Naive thymus-derived CD4-positive, alpha-beta T cell (primary cell): Measurements from ENCODE around the gene SLC2A11. TPM values are rescaled to one million over a fixed set of nuclear protein-coding genes. Genes with fewer than 3 reads are reported as not detected.

Source experiments
- polyA plus RNA-seq, 2 donors: library from polyadenylated mRNA; unstranded; fragments of 300-500 nt; fragmentation: Illumina TruSeq; gene quantifications; one replicate each; pipeline ENCODE4 v1.2.3, GENCODE V29; 2021
- total RNA-seq, 6 experiments: library from RNA in 5 of 6; stranded (reverse) in 5 of 6; gene quantifications; 1 replicate in 5 of 6; 2 replicates in 1 of 6; pipeline ENCODE4 v1.2.3 and lab custom pipeline; 2021 to 2026

Gene SLC2A11
- total and polyA plus RNA-seq, 7 experiments from 2014 or later: 5.9 to 29.7 (median 10.9) TPM

Other genes with a start within 250 kb of the SLC2A11 start
- gene DRICH1, start 225.6 kb upstream of the SLC2A11 start, total RNA-seq: 1 to 10 TPM in 4 of 5 experiments, under 1 TPM in 1; 0.58 to 3.7 (median 2.1) TPM
- gene DRICH1, start 225.6 kb upstream of the SLC2A11 start, polyA plus RNA-seq: not detected
- 10 to 100 TPM; 13.8 to 31.9 (median 19.9) TPM for gene RGL4, start 166.9 kb upstream of the SLC2A11 start, total RNA-seq
- 10 to 100 TPM; 86.3 to 95.0 TPM for gene RGL4, start 166.9 kb upstream of the SLC2A11 start, polyA plus RNA-seq
- 1 to 10 TPM; 3.1 to 7.9 (median 4.0) TPM for gene ZNF70, start 106.8 kb upstream of the SLC2A11 start, total RNA-seq
- gene ZNF70, start 106.8 kb upstream of the SLC2A11 start, polyA plus RNA-seq: under 1 TPM; 0.32 to 0.34 TPM
- gene VPREB3, start 103.5 kb upstream of the SLC2A11 start, total RNA-seq: 1 to 10 TPM in 1 of 5 experiments, under 1 TPM in 1, not detected in 3; 0.74 to 3.0 TPM
- gene VPREB3, start 103.5 kb upstream of the SLC2A11 start, polyA plus RNA-seq: 1 to 10 TPM; 1.3 to 1.5 TPM
- 1 to 10 TPM in 4 of 5 experiments, not detected in 1; 1.2 to 5.7 (median 3.9) TPM for gene C22orf15, start 94.9 kb upstream of the SLC2A11 start, total RNA-seq
- 1 to 10 TPM; 1.6 to 2.4 TPM for gene C22orf15, start 94.9 kb upstream of the SLC2A11 start, polyA plus RNA-seq
- gene CHCHD10, start 89.9 kb upstream of the SLC2A11 start, total RNA-seq: 10 to 100 TPM; 38.2 to 56.1 (median 46.4) TPM
- 10 to 100 TPM; 25.6 to 32.8 TPM for gene CHCHD10, start 89.9 kb upstream of the SLC2A11 start, polyA plus RNA-seq
- gene MMP11, start 85.0 kb upstream of the SLC2A11 start, total RNA-seq: 1 to 10 TPM in 4 of 5 experiments, not detected in 1; 2.0 to 4.0 (median 3.4) TPM
- 1 to 10 TPM; 2.0 to 4.3 TPM for gene MMP11, start 85.0 kb upstream of the SLC2A11 start, polyA plus RNA-seq
- 10 to 100 TPM; 47.1 to 81.1 (median 54.2) TPM for gene SMARCB1, start 70.9 kb upstream of the SLC2A11 start, total RNA-seq
- gene SMARCB1, start 70.9 kb upstream of the SLC2A11 start, polyA plus RNA-seq: 10 to 100 TPM; 37.0 to 49.8 TPM
- gene DERL3, start 18.9 kb upstream of the SLC2A11 start, total RNA-seq: 10 to 100 TPM in 1 of 5 experiments, 1 to 10 TPM in 4; 1.6 to 16.2 (median 6.5) TPM
- not detected for gene DERL3, start 18.9 kb upstream of the SLC2A11 start, polyA plus RNA-seq
- 1,000 to 10,000 TPM in 1 of 5 experiments, 100 to 1,000 TPM in 4; 179 to 1,010 (median 197) TPM for gene MIF, start 36.5 kb downstream of the SLC2A11 start, total RNA-seq
- 1,000 to 10,000 TPM in 1 of 2 donors, 100 to 1,000 TPM in 1; 945 to 1,099 TPM for gene MIF, start 36.5 kb downstream of the SLC2A11 start, polyA plus RNA-seq
- gene GSTT2B, start 103.3 kb downstream of the SLC2A11 start, total RNA-seq: not detected
- gene GSTT2B, start 103.3 kb downstream of the SLC2A11 start, polyA plus RNA-seq: not detected
- 1 to 10 TPM; 3.3 to 5.7 (median 4.9) TPM for gene DDTL, start 109.0 kb downstream of the SLC2A11 start, total RNA-seq
- gene DDTL, start 109.0 kb downstream of the SLC2A11 start, polyA plus RNA-seq: 1 to 10 TPM; 2.3 to 2.9 TPM
- gene DDT, start 116.6 kb downstream of the SLC2A11 start, total RNA-seq: 100 to 1,000 TPM in 1 of 5 experiments, 10 to 100 TPM in 4; 66.8 to 108 (median 80.2) TPM
- 100 to 1,000 TPM in 1 of 2 donors, 10 to 100 TPM in 1; 66.3 to 122 TPM for gene DDT, start 116.6 kb downstream of the SLC2A11 start, polyA plus RNA-seq
- gene GSTT2, start 122.3 kb downstream of the SLC2A11 start, total RNA-seq: not detected
- not detected for gene GSTT2, start 122.3 kb downstream of the SLC2A11 start, polyA plus RNA-seq
- gene GSTT4, start 147.6 kb downstream of the SLC2A11 start, total RNA-seq: not detected
- not detected for gene GSTT4, start 147.6 kb downstream of the SLC2A11 start, polyA plus RNA-seq
- gene CABIN1, start 153.4 kb downstream of the SLC2A11 start, total RNA-seq: 100 to 1,000 TPM; 140 to 150 (median 145) TPM
- 10 to 100 TPM; 10.2 to 14.7 TPM for gene CABIN1, start 153.4 kb downstream of the SLC2A11 start, polyA plus RNA-seq